Nephron (organoid): ENCODE results near the gene SCYGR7.
A peak's percentile ranks its signal among the peaks of the same experiment; 100 is the strongest.
"Not testable (repeated sequence)": the region's sequence is repeated elsewhere in the genome, so short reads cannot be mapped to it uniquely, and the experiment has no call there.

ENCODE experiments used
- H3K27ac Mint-ChIP-seq, 3 experiments: 2 replicates each; pipeline ENCODE4 v1.8.0; 2020; ENCODE audit warnings: mixed read lengths in 3 of 3, mild to moderate bottlenecking in 2 of 3, moderate library complexity in 1 of 3
- H3K27me3 Mint-ChIP-seq: 2 replicates; pipeline ENCODE4 v1.8.0; 2021; ENCODE audit warnings: low read depth, mild to moderate bottlenecking, moderate library complexity, mixed read lengths
- H3K36me3 Mint-ChIP-seq: 2 replicates; pipeline ENCODE4 v1.8.0; 2020; ENCODE audit warnings: low read depth, mixed read lengths
- H3K4me1 Mint-ChIP-seq: 2 replicates; pipeline ENCODE4 v1.8.0; 2020; ENCODE audit warnings: mixed read lengths
- H3K4me3 Mint-ChIP-seq, 3 experiments: 2 replicates each; pipeline ENCODE4 v1.8.0; 2020; ENCODE audit warnings: mild to moderate bottlenecking in 3 of 3, mixed read lengths in 3 of 3, moderate library complexity in 2 of 3
- H3K9me3 Mint-ChIP-seq: 2 replicates; pipeline ENCODE4 v1.8.0; 2020; ENCODE audit warnings: mixed read lengths
- CTCF ChIP-seq, 3 experiments: fragments of 200-600 bp; sonication (generic); IDR thresholded peaks; one replicate each; pipeline ENCODE4 v1.5.0; 2021; ENCODE audit warnings: antibody characterized with exemption in 3 of 3; ENCODE audit not compliant: unreplicated experiment in 3 of 3

Gene SCYGR7

GRCh38 chr2:227745594-227745993 is 17.5 kb downstream of the SCYGR7 start, which contains the start of gene SCYGR8:
SCYGR8 (plus strand) TSS chr2:227745894; CDS start chr2:227745894, 0 bp downstream.
- Mint-ChIP-seq H3K27me3 (no peaks in the 10 kb centered on the region), H3K36me3 (no peaks in the 10 kb centered on the region), H3K27ac (no peak within 1 kb of the TSS), H3K9me3 (no peaks in the 10 kb centered on the region), H3K4me1 (no peaks in the 10 kb centered on the region), H3K4me3 (no peak within 1 kb of the TSS)
- TF ChIP-seq CTCF (IDR thresholded peaks at IDR 0.05; ENCODE audit: unreplicated experiment in 3 of 3), result no peak

GRCh38 chr2:227748079-227748478 is 19.9 kb downstream of the SCYGR7 start:
- H3K4me3 Mint-ChIP-seq, result no peak overlapping the region
- H3K36me3 Mint-ChIP-seq, result no peaks in the 10 kb centered on the region
- H3K27me3 Mint-ChIP-seq, result no peaks in the 10 kb centered on the region
- no peak overlapping the region for H3K27ac Mint-ChIP-seq
- peak in 2 of 3 experiments; percentile 13 to 27 for TF ChIP-seq CTCF (IDR thresholded peaks at IDR 0.05; ENCODE audit: unreplicated experiment in 3 of 3)
- H3K9me3 Mint-ChIP-seq, result no peaks in the 10 kb centered on the region
- H3K4me1 Mint-ChIP-seq, result no peaks in the 10 kb centered on the region

GRCh38 chr2:227756261-227756660 is 28.1 kb downstream of the SCYGR7 start:
- not testable (repeated sequence) for H3K4me1 Mint-ChIP-seq, H3K4me3 Mint-ChIP-seq, H3K36me3 Mint-ChIP-seq, H3K9me3 Mint-ChIP-seq, H3K27me3 Mint-ChIP-seq
- peak overlapping the region in 1 of 3 experiments; percentile 4 for H3K27ac Mint-ChIP-seq

GRCh38 chr2:227759411-227760118 is 31.4 kb downstream of the SCYGR7 start:
- Mint-ChIP-seq H3K27me3 (no peaks in the 10 kb centered on the region), H3K27ac (peak overlapping the region; percentile 71 to 96 (median 82)), H3K9me3 (no peaks in the 10 kb centered on the region), H3K4me1 (peaks cover 5% of the 10 kb centered on the region), H3K36me3 (no peaks in the 10 kb centered on the region), H3K4me3 (no peak overlapping the region)
- no peak for TF ChIP-seq CTCF (IDR thresholded peaks at IDR 0.05; ENCODE audit: unreplicated experiment in 3 of 3)

- Mint-ChIP-seq H3K27me3 (no peaks in the 10 kb centered on the region), H3K4me3 (peak overlapping the region in 1 of 3 experiments; percentile 2), H3K27ac (peak overlapping the region; percentile 85 to 98 (median 91)), H3K36me3 (no peaks in the 10 kb centered on the region), H3K4me1 (peaks cover 10% of the 10 kb centered on the region), H3K9me3 (no peaks in the 10 kb centered on the region)
- TF ChIP-seq CTCF (IDR thresholded peaks at IDR 0.05; ENCODE audit: unreplicated experiment in 3 of 3), result no peak
Measured at GRCh38 chr2:227761740-227762476, 33.8 kb downstream of the SCYGR7 start.

- no peak for TF ChIP-seq CTCF (IDR thresholded peaks at IDR 0.05; ENCODE audit: unreplicated experiment in 3 of 3)
- no peaks in the 10 kb centered on the region for H3K9me3 Mint-ChIP-seq
- H3K36me3 Mint-ChIP-seq, result no peaks in the 10 kb centered on the region
- H3K4me3 Mint-ChIP-seq, result no peak overlapping the region
- H3K27me3 Mint-ChIP-seq, result no peaks in the 10 kb centered on the region
- peak overlapping the region; percentile 4 to 40 (median 7) for H3K27ac Mint-ChIP-seq
- peaks cover 10% of the 10 kb centered on the region for H3K4me1 Mint-ChIP-seq
Measured at GRCh38 chr2:227765788-227766372, 37.7 kb downstream of the SCYGR7 start.
